NCI-H2227 treated with DMSO at 0.1 percent for 48 hours (cell line): Measurements from ENCODE around the gene TMEM123.

Experiments
- DNase-seq: peaks from one replicate; lab custom pipeline; 2025; lab: John Stamatoyannopoulos, UW

TMEM123 gene, protein sequence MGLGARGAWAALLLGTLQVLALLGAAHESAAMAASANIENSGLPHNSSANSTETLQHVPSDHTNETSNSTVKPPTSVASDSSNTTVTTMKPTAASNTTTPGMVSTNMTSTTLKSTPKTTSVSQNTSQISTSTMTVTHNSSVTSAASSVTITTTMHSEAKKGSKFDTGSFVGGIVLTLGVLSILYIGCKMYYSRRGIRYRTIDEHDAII

DNA sequence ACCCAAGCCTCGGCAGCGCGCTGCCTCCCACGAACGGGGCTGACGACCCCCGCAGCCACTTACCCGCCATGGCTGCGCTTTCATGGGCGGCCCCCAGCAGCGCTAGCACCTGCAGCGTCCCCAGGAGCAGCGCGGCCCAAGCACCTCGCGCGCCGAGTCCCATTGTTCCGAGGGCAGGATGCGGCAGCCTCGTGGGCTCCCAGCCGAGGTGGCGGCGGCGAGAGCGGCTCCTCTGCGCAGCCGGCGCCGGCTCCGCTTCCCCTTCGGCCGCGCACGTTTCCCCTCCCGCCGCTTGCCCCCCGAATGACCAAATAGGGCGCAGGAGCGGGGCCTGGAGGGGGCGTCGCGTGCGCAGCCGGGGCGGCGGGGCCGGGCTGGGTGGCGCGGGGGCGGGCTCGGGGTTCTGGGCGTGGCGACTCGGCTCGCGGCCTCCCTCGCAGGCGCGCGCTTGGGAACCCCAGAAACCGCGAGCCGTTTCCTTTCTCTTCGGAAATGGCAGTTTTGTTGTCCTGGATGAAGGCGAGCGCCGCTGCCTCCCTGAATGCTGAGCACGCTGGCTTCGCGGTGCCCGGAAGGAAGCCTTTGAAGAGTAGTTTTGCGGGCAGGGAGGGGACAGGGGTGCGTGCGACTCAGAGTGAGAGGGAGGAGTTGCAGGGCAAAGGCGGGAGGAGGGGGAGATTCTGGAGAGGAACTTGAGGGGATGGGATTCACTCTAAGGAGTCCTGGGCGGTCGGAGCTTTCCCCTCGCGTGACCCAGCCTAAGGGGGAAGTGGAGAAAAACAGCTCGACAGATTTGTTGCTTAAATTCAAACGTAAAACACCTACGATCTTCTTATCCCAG lies at the start of gene TMEM123:
Gene TMEM123 (minus strand): TSS at position 305 of the 841 bp plus-strand sequence. CDS start 142 bp downstream, at position 163.
- peak; percentile 65 for DNase-seq

DNA sequence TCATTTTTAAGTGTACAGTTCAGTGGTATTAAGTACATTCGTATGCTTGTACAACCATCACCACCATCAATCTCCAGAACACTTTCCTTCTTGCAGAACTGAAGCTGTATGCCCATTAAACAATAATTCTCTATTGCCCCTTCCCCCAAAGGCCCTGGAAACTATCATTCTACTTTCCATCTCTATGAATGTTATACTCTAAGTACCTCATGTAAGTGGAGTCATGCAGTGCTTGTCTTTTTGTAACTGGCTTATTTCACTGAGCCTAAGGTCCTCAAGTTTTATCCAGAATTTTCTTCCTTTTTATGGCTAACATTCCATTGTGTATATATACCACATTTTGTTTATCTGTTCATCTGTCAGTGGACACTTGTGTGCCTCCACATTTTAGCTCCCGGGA lies 48.3 kb upstream of the TMEM123 start:
- DNase-seq, result no peak

DNA sequence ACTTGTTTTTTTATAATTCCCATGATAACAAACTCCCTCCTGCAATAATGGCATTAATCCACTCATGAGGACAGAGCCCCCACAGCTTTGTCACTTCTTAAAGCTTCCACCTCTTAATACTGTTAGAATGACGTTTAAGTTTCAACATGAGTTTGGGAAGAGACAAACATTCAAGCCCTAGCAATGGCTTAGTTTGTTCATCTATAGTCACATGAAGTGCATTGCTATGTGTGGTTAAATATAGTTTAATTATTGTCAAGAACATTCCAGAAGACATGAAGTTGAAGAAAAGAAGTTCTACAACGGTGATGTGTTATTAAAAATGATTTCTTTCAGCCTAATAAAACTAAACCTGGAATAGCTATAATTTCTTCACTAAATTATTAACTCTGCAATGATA lies 47.4 kb upstream of the TMEM123 start:
- no peak for DNase-seq

DNA sequence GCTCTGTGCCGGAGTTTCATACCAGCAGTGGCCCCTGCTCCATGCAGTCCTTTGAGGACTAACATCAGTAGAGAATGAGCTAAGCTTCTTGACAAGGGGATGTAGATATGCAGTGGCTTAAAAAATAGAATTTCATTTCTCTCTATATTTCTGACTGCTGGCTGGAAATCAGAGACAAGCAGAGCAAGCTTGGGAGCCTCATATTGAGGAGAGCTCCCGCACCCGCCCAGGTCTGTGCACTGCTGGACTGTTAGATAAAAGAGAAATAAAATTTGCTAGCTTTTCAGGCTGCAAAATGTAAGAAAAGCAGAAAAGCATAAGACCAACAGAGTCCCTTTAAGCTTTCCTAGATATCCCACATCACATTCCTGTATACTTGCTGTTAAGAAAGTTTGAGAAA lies 46.6 kb upstream of the TMEM123 start:
- no peak for DNase-seq

DNA sequence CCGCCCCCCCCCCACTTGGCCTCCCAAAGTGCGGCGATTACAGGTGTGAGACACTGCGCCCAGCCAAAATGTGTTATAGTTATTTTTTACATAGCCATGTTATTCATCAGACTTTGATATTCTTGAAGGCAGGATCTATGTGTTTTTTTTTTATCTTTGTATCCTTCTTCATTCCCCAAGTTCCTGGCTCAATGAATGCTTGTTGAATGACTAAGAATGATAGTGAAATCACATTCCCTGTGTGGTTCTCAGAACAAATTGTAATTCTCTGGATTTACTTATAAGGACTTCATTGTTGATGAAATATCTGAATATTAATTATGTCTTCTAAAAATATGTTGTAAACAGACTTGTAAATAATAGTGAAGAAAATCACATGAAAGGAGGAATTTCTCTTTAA lies 44.5 kb upstream of the TMEM123 start:
- no peak for DNase-seq

DNA sequence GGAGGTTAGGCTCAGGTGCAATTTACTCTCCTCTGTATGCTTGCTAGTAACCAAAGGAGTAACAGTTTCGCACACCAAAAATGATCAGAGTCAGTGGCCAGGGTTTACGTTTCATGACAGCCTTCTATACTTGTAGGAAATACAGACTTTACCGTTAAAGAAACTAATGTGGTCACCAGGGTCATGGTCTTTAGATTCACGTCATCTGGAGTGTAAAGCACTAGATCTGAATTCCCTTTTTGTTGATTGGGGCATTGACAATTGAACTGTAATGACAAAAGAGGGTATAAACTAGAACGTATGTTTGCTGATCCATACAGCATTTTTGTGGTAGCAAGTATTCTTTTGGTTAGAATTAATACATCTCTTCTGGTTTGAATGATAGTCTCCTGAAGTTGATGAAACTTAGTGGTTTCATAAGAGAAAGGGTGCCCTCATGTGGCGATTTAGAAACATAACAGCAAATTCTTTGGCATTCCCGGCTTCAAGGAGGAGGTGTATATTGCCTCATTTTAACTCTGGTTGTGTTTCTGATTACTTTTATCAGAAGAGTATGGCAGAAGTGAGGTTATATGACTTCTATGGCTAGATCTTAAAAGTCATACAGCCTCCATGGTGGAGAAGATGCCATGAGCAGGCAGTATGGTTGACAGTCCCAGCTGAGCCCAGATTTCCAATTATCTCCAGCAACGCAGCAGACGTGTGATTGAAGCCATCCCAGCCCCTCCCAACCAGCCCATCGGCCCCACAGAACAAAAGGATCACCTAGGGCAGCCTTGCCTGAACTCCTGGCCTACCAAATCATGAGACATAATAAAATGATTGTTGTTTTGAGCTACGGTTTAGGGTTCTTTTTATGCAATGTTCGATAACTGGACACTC lies 42.8 kb upstream of the TMEM123 start:
- DNase-seq, result peak; percentile 60

DNA sequence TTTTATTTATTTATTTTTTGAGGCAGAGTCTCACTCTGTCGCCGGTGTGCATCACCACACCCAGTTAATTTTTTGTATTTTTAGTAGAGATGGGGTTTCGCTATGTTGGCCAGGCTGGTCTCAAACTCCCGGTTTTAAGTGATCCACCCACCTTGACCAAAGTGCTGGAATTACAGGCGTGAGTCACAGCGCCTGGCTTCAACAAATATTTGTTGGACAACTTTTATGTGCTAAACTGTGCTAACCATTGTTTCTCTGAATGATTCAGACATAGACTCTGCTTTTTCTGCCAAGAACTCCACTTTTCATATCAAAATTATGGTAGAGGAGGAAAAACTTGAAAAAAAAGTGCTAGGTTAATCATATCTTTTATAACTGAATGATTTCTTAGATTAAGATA lies 41.7 kb upstream of the TMEM123 start:
- peak; percentile 0 for DNase-seq

DNA sequence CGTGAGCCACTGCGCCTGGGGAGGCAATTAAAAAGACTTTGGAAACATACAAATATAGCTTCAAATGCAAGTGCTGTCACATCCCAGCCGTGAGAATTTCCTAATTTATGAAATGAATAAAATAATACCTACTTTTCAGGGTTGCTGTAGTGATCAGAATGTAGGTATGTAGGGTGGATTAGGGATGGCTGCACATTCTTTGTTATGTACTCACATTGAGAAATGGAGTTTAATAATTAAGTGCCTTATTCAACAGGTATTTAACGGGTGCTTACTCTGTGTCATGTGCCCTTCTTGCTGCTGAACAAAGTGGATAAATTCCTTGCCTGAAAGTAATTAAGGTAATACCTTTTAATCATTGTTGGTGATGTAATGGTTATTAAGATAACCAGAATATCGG lies 41.0 kb upstream of the TMEM123 start:
- no peak for DNase-seq

DNA sequence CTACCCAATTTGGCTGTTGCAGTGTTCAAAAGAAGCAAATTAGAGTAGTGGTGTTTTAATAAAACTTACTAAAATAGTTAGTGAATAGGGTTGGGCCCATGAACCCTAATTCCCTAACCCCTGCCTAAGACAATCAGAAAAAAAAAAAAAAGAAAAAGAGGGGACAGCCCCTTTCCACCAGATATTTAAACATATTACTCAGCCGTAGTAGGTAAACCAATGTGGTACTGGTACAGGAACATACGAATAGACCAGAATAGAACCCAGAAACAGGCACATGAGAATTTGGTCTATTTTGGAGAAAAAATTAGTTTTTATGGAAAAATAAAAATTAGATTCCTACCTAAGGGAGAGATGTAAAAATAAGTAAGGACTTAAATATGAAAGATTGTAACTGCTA lies 39.4 kb upstream of the TMEM123 start:
- no peak for DNase-seq

DNA sequence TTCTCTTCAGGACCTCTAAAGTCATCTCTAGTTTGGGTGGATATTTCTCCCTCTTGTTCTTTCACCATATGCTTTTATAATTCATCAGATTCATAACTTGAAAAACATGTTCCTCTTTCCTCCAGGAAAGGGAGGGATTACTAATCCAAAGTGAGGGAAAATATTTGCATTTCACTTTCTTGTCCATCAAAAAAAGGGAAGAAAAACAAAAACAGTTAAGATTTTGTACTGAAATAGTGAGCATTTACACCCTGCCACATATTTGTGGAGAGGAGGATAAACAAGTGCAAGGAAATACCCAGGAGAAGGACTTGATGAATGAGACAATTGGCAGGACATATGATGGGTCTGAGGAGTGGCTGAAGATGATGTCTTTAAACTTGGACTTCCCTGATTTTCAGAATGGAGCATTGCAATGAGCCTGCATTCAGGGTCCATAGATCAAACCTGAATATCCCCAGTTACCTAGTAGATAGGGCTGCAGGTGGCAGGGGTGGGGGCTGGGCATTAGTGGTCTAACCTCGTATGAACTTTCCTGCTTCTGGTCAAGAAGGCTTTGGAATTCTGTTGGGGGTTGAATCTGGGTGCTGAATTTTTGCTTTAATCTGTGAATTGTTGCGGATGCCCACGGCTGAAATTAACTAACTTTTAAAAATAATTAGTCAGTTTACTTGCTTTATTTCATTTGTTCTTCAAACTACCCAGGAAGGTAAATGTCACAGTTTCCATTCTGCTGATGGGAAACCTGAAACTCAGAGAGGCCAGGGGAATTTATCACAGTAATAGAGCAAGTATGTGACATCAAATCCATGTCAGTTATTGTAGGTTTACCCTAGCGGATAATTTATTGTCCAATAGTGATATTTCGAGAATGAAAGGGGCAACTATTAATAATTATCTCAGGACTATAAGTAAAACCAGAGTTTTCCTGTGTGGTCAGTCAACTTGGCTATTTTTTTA lies 36.9 kb upstream of the TMEM123 start:
- DNase-seq, result no peak

DNA sequence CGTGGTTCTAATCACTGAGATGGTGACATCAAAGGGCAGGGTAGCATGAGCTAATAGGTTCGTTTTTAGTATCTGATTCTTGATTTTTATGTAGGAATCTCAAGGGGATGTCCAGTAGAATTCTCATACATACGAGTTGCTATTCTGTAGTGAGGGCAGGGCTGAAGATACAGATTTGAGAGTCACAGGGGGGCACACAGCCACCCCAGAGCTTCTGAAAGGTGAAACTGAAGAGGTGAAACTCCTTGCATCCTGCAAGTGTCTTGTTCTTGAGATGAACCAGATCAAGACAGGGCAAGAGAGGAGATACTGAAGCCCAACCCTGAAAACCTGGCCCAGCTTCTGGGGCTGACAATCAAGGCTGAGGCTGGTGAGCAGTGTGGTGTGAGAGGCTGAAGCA lies 35.6 kb upstream of the TMEM123 start:
- no peak for DNase-seq

DNA sequence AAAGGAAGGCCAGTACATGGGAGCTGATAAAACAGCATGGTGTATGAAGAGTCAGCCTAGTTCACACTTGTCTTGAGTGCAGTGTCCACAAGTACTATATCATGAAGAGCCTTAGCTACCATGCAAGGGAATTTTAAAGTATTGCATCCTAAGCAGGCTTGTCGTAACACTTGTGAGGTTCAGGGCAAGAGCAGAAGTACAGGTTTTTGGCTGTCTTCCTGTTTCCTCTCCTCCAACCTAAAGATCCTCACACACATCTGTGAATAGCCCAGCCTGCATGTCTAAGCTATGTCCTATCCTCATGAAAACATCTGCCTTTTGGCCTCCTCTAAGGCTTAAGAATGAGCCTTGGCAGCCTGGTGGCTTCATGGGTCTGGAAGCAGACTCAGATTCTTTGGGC lies 34.6 kb upstream of the TMEM123 start:
- no peak for DNase-seq

DNA sequence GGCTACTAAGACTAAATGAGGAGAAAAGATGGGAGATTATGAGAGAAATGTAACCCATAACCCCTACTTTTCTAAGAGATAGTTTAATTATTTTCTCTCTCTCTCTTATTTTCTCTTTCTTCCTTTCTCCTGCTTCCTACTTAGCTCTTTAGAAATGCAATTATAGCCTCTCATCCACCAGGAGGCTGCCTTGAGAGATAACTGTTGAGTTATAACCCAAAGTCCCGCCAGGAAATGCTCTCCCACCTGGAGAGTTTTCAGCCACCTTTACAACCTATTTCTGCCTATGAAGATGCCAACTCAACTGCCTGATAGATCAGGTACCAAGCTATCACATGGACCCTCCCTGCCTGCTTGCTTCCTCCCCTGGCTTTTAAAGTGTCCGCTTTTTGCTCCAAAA lies 34.0 kb upstream of the TMEM123 start:
- no peak for DNase-seq

DNA sequence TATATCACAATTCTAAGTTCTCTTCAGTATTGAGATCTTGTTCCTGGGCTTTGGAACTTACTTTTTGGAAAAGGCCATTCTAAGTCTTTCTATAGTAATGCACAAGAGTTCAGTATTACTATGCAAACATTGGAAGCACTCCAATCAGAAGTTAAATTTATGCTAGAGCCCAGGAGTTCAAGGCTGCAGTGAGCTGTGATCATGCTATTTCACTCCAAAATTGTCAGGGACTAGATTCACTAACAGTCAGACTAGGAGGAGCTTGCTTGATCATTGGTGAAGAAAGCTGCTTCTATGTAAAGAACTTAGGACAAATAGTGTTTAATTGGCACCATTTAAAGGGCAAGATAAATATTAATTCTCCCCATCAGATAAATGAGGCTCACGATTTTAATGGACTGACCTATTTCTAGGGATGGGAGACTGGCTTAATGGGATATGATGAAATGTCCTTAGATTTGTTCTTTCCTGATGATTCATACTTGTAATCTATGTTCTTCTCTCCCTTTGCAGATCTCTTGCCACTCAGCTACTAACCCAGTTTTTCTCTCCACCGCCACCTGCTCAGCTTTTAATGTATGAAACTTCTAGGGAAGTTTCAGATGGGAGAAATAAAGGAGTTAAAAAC lies 32.6 kb upstream of the TMEM123 start:
- no peak for DNase-seq

DNA sequence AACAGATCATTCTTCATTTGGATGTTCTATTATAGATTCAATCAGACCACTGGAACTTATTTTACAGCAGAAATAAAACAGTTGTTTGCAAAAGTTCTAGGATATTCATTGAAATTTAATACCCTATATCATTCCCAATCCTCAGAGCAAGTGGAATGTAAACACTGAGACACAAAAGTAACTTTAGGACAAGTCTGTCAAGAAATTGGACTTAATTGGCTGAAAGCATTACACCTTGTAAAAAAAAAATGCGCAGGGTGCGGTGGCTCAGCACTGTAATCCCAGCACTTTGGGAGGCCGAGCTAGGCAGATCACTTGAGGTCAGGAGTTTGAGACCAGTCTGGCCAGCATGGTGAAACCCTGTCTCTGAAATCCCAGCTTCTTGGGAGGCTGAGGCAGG lies 29.9 kb upstream of the TMEM123 start:
- no peak for DNase-seq

DNA sequence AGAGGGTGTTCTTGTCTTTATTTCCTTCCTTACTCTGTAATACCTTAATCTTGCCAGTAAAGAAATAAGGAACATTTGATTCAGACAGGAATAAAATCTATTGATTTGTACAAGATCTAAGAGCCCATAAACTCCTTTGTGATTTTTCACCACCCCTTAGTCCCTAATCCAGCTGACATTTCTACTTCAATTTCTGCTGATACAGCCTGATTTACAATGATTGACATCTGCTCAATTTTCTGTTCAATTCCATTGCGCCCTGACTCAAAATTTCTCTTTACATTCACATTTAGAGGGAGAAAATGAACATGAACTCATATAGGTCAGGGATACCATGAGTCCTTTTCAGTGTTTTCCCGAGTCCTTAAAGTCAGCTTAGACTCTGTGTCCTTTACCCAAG lies 27.2 kb upstream of the TMEM123 start:
- no peak for DNase-seq

DNA sequence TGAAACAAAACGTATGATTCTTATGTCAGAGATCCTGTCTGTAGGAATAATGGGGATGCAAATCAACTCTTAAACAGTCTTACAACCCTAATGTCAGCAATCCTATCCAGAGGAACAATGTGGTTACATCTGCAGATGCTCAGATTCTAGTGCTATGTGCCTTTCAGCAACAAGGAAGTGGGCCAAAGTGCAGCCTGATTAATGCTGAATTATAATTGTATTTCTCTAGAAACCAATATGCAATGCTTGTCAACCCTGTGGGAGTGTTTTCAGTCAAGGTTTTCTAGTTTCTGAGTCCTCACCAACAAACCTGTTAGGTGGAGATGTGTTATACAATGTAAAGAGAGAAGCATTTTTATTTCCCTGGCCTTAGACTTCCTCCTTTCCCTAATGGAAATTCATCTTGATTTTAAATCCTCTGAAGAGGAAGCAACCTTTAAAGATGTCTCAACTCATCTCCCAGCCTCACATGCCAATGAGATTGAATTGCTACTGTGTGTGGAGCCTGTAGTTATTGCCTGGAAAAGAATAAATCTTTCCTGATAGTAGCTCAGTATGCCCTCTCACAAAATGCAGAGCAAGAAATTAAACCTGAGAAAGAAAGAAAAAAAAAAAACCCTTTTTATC lies 26.2 kb upstream of the TMEM123 start:
- no peak for DNase-seq

DNA sequence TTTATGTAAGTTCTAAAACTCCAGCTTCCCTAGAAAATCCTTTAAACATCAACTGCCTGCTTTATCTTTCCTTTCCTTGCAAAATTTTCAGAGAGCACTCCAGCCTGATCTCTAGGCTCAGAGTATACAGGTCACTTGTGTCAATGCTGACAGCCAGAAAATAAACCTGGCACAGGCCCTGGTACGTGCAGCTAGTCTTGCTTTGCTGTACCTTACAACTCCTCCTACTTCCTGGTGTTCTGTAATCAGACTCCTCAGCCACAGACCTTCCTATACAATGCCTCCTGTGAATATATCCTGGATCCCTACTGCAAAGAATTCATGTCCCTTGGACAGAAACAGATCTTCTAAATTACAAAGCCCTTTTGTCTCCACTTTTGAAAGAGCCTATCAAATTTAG lies 24.2 kb upstream of the TMEM123 start:
- DNase-seq, result no peak

DNA sequence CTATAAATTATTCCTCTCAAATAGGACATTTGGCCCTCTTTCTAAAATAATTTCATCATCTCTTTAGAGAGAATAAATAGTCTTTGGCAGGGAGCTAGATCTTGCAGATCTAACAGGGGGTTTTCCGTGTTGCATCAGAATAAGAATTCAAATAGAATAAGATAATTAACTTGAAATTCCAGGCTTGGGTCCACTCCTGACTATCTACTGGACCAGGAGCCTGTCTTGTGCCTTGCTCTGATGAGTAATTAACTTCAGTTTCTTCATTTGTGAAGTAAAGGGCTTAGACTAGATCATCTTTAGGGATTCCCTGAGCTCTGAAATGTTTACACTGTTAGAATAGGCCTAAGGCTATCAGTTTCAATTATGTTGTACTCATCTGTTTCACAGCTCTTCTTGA lies 23.5 kb upstream of the TMEM123 start:
- no peak for DNase-seq

DNA sequence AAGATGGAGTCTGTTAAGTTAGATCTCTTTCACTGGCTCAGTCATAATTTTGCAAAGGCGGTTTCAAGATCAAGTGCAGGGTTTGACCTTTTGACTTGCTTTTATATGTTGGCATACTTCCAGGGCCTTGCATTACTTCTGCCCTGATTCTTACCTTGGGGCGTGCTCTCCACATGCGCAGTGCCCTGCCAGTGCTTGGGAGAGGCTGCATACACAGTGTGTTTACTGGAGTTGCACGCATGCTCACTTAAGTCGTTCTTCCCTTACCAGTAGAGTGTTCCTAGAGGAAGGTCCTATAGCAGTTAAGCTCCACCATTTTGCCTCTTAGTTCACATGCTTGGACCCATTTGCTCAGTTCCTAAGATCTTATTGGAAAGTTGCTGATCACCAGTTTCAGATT lies 21.0 kb upstream of the TMEM123 start:
- DNase-seq, result no peak

DNA sequence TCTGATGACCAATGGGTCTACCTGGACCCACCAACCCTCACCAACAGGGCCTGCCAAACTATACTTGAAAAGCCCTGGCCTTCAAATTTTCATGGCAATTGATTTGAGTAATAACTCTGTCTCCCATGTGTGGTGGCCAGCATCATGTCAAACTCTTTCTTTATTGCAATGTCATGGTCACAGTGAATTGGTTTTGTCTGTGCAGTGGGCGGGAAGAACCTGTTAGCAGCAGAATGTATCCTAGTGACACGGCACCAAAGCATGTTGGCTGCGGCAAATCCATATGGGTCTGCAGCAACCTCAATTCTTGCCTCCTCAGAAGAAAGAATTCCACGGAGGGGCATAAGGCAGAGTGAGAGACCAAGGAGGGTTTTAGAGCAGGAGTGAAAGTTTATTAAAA lies 19.6 kb upstream of the TMEM123 start:
- no peak for DNase-seq
